GM21515 (cell line): ENCODE measurements around the gene DCAF16.
"Not testable (repeated sequence)": the region's sequence is repeated elsewhere in the genome, so short reads cannot be mapped to it uniquely, and the experiment has no call there.

Source experiments
- ATAC-seq: cut with Tn5 transposase; IDR thresholded peaks from one replicate; pipeline ENCODE4 v1.9.1; 2021; ENCODE audit not compliant: unreplicated experiment

The DCAF16 gene

DNA sequence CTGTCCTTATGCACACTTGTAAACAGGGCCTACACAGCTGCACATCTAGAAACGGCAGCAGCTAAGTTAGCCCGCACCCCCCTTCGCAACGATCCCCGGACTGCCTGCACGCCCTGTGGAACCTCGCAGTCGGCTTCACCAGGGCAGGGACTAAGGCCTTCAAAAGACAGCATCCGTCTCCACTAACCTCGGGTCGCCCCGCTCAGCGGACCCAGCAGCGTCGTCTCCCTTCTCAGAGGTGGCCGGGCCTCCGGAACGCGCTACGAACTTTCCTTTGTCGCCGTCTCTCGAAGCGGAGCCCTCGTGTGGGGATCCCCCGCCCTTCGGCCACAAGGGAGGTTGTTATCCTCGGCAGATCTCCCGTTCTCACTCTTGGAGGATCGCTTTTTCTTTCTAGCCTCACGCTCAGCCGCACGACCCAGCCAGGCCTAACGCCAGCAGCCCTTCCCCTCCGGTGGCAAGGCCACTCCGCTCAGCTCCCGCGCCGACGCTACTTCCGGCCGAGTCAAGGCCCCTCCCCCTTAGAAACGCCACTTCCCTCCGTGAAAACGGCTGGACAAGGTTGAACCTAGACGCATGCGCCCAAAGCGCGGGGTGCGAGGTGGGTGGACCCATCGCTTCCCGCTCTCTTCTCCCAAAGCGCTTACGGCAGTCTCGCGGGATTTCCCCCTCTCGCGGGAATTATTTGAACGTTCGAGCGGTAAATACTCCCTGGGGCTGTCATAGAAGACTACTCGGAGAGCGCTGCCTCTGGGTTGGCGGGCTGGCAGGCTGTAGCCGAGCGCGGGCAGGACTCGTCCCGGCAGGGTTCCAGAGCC, at the start of gene DCAF16, which contains the start of gene NCAPG:
DCAF16 (minus strand) TSS at position 498 of the 818 bp plus-strand sequence. CDS start 6,616 bp downstream, outside the sequence.
NCAPG (plus strand) TSS at position 720 of the 818 bp plus-strand sequence. CDS start 99 bp downstream, outside the sequence.
- ATAC-seq = peak; percentile 92

DNA sequence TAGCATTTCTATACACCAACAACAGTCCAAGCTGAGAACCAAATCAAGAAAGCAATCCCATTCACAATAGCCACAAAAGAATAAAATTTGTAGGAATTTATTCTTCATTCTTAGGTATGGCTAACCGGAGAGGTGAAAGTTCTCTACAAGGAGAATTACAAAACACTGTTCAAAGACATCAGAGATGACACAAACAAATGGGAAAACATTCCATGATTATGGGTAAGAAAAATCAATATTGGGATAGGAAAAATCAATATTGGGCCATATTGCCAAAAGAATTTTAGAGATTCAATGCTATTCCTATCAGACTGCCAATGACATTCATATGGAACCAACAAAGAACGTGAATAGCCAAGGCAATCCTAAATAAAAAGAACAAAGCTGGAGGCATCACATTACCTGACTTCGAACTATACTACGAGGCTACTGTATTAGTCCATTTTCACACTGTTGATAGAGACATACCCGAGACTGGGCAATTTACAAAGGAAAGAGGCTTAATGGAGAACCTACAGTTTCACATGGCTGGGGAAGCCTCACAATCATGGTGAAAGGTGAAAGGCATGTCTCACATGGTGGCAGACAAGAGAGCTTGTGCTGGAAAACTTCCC, 49.3 kb upstream of the DCAF16 start:
- ATAC-seq = no peak

DNA sequence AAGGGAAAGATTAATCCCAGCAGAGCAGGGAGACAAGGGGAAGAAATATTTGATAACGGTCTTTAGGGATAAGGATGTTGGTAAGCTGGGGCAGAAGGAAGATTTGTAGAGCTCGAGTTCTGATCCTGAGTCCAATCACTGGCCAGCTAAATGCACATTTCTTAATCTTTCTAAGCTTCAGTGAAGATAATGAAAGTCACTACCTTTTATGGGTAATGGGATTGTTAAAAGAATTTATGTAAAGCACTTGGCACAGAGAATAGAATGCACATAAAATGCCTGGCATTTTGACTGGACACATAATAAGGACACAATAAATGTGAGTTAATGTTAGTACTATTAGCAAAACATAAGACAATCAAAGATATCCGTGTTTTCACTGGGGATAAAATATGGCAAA, 43.5 kb upstream of the DCAF16 start:
- no peak for ATAC-seq

DNA sequence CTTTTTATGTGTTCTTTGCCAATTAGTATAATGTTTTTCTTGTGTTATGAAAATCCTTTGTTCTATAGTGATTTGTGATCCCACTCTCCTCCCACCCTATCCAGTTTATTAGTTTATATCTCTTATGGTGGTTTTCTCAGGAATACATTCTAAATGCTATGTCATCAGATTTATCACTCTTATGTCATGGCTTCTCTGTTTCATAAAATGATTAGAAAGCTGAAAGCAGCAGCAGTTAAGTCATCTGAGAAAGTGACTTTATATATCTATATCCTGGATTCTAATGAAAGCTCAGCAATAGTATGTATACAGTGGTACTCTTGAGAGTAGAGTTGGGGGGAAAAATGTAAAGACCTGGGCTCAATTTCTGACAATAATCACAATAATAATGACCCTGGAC, 41.4 kb upstream of the DCAF16 start:
- ATAC-seq = no peak

DNA sequence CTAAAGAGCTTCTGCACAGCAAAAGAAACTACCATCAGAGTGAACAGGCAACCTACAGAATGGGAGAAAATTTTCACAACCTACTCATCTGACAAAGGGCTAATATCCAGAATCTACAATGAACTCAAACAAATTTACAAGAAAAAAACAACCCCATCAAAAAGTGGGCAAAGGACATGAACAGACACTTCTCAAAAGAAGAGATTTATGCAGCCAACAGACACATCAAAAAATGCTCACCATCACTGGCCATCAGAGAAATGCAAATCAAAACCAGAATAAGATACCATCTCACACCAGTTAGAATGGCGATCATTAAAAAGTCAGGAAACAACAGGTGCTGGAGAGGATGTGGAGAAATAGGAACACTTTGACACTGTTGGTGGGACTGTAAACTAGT, 39.7 kb upstream of the DCAF16 start:
- ATAC-seq = not testable (repeated sequence)

DNA sequence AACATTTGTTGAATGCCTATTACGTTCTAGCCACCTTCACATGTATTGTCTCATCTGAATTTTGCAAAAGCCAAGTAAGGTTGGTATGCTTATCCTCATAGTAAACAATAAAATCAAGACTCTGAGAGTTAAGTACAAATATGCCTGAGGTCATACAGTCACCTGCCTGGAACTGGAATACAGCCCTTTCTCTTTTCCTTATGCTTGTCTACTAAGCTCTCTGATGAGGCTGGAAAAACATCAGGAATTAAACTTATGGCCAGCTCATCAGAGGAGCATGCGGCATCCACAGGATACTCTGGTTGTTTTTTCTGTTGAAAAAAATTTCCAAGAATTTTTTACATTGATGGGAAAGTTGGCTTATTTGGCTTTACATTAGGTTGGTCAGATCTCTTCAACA, 35.7 kb upstream of the DCAF16 start:
- ATAC-seq = no peak

DNA sequence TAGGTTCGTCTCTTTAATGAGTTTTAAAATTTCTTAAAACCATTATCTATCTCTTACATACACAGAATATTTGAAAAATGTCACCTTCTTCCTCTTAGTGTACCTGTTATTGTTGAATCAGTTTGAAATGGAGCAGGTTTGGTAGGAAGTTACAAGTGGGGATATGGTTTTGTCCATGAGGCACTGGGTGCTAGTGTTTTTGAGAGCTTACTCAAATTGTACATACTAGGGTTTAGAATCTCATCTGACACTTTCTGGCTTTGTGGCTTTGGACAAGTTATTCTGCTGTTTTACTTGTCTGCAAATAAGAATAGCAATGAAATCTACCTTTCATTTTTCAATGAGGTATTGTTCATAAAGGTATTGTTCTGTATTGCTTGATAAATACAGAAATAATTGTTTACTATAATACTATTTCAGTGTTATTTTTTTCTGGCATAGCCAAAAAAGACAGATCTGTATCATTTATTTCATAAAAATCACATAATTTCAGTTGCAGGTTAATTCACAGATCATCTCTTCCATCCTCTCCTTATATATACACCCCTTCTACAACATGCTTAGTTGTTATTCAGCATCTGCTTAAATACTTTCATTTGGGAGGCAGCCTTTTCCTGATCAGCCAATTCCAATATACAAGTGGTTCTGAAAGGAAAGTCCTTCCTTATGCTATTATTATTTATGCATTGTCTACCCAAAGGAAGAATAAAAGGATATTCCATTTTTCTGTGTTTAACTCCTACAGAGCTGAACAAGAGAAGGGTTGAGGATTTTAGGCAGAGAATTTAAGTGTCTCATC, 13.5 kb upstream of the DCAF16 start:
- ATAC-seq = no peak

DNA sequence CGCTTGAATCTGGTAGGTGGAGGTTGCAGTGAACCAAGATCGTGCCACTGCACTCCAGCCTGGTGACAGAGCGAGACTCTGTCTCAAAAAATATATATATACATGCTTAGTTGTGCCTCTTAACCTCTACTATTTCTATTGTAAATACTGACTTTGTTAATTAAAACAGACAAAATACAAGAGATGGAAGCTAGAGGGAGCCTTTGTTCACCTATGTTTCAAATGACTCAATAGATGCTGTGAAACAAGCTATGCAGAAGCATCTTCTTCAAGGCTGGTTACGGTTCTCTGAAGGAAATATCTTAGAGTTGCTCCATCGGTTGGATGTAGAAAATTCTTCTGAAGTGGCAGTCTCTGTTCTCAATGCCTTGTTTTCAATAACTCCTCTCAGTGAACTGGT, 6.5 kb upstream of the DCAF16 start:
- ATAC-seq = peak; percentile 67

DNA sequence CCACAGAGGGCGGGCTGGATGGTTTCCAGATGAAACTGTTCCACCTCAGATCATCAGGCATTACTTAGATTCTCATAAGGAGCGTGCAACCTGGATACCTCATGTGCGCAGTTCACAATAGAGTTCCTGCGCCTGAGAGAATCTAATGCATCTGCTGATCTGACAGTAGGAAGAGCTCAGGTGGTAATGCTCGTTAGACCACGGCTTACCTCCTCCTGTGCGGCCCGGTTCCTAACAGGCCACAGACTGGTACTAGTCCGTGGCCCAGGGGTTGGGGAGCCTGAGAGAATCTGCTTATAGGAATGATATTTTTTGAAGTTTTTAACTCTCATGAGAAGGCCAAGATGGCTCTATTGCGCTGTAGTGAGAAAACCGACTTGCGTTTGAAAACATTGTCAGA, 5.6 kb upstream of the DCAF16 start:
- ATAC-seq = no peak

DNA sequence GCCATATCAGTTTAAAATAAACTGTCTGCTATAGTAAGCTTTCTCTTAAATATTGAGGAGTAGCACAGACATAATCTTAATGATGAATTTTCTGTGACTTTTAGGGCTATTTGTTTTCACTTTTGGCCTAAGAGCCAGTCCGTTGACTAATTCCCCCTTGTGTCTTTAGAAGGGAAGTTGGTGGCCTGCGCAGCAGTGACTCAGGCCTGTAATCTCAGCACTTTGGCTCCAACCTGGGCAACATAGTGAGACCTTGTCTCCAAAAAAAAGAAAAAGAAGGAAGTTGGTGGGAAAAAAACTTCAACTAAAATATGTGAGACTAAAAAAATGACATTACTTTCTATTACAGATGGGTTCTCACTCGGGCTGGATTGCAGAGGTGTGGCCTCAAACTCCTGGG, 3.6 kb upstream of the DCAF16 start:
- ATAC-seq = no peak

DNA sequence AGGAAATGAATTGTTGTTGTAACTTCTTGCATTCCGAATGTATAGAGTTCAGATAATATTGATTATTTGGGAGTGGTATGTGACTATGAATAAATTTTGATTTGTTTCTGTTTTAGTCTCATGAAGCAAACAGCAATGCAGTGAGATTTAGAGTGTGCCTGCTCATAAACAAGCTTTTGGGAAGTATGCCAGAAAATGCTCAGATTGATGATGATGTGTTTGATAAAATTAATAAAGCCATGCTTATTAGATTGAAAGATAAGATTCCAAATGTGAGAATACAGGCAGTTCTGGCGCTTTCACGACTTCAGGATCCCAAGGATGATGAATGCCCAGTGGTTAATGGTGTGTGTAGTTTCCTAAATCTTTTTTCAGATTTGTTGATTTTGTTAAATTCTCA, 2.2 kb upstream of the DCAF16 start:
- no peak for ATAC-seq

DNA sequence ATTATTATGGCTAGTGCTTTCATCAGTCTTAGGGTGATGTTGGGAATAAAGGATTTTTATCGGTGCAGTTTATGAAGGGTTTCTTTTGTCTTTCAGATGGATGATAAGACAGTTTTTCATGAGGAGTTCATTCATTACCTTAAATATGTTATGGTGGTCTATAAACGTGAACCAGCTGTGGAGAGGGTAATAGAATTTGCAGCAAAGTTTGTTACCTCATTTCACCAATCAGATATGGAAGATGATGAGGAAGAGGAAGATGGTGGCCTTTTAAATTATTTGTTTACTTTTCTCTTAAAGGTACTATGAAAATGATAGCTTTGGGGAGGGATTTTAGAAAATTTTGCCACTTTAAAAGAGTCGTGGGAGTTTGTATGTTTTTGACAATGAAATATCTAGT, 1.6 kb upstream of the DCAF16 start:
- ATAC-seq = no peak

DNA sequence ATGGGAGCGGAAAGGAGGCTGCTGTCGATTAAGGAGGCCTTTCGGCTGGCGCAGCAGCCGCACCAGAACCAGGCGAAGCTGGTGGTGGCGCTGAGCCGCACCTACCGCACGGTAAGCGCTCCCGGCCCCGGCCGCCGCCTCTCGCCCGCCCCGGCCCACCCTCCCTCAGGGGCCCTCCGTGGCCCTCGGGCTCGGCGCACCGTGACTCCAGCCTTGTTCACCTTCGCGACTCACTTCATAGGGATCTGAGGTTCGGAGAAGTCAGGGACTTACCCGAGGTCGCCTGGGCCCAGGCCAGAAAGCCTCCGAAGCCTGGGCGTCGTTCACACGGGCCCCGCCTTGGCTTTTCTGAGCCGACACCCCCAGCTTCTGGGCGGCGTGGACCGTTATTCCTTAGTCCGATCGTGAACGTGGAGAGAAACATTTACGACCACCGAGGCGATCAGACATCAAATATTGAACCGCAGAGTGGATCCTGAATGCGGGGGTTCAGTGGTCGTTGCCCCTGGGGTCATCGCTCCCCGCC, 584 bp upstream of the DCAF16 start:
- ATAC-seq = peak; percentile 28

DNA sequence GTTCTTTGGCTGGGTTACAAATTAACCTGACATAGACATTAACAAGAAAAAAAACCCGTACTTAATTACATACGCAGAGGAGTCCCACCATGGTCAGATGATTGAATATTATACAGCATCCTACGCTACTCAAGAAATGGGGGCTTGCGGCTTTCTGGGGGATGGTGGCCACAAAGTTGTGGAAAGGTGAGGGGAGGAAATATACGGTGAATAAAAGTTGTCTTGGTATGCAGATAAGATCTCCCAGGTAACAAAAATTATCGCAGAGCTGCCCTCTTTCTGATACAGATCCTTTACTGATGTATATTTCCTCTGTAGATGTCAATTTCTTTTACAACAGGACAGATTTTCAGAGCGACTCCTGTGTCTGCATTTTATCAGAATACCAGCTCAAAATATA, 890 bp downstream of the DCAF16 start:
- no peak for ATAC-seq

DNA sequence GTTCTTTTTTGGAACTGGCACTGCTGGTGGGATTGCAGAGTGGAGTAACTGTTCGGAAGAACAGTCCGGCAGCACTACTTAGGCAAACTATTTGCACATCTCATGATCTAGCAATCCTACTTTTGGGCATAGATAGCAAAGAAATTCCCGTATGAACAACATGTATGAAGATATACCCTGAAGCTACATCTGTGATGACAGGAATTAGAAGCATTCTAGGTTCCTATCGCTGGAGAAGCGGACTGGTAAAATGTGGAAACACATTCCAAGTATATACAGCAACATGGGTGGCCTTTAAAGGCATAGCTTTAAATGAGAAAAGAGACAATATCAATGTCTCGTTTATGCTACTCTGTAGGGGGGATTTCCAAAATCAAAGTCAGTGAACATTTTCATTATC, 3.1 kb downstream of the DCAF16 start:
- no peak for ATAC-seq

DNA sequence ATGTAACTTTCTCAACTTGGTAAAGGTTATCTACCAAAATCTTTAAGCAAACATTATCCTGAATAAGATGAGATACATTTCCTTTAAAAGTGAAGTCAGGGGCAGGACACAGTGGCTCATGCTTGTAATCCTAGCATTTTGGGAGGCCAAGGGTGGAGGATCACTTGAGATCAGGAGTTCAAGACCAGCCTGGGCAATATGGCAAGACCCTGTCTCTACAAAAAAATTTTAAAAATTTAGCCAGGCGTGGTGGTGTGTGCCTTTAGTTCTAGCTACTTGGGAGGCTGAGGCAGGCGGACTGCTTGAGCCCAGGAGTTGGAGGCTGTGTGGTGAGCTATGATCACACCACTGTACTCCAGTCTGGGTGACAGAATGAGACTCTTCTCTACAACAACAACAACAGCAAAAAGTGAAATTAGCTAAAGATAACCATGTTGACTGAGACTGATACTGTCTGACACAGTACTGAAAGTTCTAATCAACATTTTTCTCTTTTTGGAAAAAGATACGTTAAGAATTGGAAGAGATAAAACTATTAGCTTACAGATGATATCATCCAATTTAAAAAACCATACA, 4.9 kb downstream of the DCAF16 start:
- no peak for ATAC-seq

DNA sequence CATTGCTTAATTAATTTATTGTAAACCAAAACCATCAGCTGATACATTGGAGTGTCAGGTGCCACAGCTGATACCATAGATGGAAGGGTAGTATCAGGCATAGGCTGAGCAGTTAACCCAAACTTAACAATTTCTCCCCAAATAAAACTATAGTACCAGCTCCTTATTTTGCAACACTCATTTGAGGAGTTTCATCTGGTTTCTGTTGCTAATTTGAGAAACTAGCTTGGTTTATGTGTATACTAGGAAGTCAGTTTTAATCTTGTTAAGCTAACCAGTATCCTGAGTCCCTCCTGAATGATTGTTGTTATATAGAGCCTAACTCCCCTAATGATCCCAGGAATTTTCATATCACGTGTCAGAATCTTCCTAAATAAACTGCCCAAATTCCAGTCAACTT, 12.7 kb downstream of the DCAF16 start:
- ATAC-seq = no peak

DNA sequence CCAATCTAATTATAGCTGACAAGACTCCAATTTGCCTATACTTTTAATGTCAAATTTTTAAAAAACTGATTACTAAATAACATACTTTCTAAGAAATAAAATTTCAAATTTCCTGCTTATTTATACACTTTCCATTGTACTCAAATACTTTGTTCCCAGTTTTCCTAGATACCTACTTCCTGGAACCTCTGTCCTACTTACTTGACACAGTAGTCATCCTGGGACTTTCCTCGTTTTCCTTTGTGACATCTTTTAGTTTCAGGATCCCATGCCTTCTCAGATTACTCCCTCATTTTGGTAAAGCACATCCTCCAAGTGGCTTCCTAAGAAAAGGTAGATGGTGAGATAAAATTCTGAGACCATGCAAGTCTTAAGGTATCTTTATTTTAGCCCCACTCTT, 15.8 kb downstream of the DCAF16 start:
- no peak for ATAC-seq

DNA sequence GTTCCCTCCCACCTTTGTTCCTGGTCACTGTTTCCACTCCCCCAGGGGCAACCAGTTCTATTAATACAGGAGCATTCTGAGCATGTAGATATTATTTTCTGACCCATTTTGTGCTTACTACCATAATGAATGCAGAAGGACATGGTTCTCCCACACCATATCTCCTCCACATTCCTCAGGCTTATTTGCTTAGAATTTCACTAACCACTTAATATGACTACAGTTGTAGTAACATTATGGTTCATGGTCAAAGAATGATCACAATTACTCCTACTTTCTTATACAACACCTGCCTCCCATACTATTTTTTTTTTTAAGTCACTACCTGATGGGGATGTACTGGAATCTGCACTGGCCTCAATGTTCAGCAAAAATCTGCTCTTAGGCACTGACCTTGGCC, 21.6 kb downstream of the DCAF16 start:
- ATAC-seq = no peak

DNA sequence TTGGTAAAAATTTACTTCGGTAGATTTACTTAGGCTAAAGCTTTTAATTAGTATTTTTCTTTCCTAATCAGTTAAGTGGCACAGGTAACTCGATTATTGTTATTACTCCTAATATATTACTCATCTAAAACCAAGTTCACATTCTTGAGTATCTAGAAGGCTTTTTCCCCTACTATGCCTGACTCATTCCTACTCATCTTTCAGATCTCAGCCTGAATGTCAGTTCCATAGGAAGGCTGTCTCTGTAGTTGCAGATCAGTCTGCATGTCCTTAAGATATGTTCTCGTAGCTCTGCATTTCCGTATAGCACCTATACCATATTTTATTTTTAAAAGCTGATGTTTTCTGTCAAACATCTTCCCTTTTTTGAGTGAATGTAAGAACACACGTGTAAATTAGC, 23.2 kb downstream of the DCAF16 start:
- ATAC-seq = no peak

DNA sequence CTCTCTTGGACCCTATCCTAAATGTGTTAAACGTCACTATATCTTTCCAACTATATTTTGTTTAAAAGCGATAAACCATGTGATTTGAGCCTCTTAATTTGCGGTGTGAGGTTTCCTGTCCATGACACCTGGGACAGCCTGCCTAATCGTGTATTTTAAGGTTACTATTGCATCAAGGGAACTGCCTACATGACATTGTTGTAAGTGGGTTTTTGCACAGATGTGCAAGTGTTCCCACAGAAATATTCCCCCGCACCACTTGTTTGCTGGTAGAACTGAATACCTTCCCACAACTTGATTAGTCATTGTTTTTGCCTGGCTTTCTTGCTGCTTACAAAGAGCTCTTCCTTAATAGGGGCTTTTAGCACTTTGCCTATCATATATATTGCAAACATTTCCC, 24.0 kb downstream of the DCAF16 start:
- no peak for ATAC-seq
